HG02981 (cell line): ENCODE measurements around the gene ACOT4.
"Not testable (repeated sequence)": the region's sequence is repeated elsewhere in the genome, so short reads cannot be mapped to it uniquely, and the experiment has no call there.

ENCODE experiments used
- ATAC-seq: cut with Tn5 transposase; IDR thresholded peaks from one replicate; pipeline ENCODE4 v1.9.1; 2021; ENCODE audit warnings: mild to moderate bottlenecking, moderate library complexity; ENCODE audit not compliant: unreplicated experiment

The ACOT4 gene

DNA sequence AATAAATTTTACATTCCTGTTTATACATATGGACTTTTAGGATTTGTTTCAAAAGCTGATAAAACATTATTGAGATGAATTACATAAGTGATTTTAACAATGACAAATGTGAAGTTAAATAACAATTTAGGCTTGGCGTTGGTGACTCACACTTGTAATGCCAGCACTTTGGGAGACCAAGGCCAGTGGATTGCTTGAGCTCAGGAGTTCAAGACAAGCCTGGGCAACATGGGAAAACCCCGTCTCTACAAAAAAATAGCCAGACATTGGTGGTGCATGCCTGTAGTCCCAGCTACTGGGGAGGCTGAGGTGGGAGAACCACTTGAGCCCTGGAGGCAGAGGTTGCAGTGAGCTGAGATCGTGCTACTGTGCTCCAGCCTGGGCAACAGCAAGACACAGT, 15.3 kb upstream of the ACOT4 start:
- no peak for ATAC-seq

DNA sequence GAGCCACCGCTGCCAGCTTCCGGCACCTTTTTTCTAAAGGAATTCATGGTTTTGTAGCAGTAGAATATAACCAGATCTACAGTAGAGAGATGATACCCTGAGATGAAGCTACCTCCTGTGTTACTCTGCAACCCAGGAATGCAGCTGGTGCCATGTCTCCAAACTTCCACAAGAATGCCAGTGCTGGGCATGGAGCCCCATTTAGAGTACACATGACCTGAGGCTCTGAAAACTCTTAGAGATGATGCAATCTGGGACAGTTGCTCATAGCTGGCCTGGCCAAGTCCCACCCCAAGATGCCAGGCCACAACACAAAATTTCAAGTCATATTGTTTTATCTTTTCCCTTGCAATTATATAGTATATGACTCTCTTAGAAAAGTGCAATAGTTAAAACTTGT, 14.5 kb upstream of the ACOT4 start:
- not testable (repeated sequence) for ATAC-seq

DNA sequence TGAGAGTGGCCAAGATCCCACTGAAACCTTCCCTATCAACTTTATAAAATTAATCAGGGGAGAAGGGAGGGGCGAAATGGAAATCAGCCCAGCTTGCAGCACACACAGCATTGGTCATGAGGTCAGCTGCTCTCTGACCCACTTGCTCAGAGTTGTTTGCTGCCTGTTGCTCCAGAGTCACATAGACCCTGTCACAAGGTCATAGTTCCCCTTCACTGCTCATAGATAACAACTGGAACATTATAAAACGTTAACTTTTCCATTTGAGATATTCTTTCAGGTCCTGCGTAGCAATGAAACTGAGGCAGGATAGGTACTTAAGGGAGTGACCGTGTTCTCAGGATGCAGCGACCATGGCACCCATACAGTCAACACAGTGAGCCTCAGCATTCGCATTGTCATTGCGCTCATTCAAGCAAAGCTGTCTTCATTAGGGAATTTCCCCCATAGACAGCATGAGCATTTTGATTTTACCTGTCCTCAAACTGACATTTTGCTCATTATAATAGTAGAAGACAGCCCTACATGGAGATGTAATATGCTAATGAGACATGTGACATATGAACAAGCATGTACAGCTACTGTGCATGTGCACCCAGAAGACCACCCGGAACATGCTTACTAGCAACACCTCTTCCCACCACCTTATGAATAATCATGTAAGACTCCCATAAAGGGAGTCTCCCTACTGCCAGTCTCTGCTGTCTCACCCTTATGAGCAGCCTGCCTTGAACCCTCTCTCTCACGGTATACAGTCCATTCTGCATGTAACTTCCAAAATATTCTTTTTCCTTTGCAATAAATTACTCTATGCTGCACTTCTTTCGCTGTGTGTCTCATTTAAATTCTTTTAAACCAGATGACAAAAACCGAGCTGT, 9.3 kb upstream of the ACOT4 start:
- ATAC-seq, result not testable (repeated sequence)

DNA sequence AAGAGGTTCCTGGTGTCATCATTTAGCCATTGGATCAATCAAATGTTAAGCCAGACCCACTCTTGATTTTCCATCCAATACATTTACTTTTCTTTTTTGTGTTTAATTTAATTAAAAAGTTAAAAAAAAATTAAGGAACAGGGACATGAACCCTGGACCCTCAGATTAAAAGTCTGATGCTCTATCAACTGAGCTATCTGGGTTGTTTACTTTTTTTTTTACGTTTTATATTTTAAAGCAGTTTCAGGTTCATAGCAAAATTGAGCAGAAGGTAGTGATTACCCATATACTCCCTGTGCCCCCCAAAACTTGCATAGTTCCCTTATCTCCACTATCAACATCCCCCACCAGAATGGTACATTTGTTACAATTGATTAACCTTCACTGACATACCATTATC, 3.0 kb upstream of the ACOT4 start:
- no peak for ATAC-seq

DNA sequence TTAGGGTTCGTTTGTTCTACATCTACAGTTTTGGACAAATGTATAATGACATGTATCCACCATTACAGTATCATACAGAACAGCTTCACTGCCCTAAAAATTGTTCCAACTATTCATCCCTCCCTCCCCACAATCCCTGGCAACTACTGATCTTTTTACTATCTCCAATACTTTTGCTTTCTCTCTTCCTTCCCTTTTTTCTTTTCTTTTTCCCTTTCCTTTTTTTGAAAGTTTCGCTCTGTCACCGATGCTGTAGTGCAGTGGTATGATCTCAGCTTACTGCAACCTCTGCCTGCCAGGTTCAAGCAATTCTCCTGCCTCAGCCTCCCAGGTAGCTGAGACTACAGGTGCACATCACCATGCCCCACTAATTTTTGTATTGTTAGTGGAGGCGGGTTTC, 2.6 kb upstream of the ACOT4 start:
- ATAC-seq, result no peak

DNA sequence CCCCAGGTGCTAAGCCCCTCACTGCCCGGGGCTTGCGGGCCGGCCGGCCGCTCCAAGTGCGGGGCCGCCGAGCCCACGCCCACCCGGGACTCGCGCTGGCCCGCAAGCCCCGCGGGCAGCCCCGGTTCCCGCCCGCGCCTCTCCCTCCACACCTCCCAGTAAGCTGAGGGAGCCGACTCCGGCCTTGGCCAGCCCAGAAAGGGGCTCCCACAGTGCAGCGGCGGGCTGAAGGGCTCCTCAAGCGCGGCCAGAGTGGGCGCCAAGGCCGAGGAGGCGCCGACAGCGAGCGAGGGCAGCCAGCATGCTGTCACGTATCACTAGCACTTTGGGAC, 1.0 kb upstream of the ACOT4 start:
- not testable (repeated sequence) for ATAC-seq

DNA sequence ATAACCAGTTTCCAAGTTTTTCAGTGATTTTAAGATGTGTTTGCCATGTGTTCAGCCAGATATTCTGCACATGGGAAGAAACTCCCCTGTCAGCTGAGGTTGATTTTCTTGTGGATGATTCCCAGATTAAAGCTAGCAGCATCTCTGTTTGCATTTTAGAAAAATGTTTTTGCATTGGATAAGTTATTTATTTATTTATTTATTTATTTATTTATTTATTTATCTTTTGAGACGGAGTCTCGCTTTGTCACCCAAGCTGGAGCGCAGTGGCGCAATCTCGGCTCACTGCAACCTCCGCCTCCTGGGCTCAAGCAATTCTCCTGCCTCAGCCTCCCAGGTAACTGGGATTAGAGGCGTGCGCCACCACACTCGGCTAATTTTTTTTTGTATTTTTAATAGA, 2.8 kb downstream of the ACOT4 start:
- no peak for ATAC-seq

DNA sequence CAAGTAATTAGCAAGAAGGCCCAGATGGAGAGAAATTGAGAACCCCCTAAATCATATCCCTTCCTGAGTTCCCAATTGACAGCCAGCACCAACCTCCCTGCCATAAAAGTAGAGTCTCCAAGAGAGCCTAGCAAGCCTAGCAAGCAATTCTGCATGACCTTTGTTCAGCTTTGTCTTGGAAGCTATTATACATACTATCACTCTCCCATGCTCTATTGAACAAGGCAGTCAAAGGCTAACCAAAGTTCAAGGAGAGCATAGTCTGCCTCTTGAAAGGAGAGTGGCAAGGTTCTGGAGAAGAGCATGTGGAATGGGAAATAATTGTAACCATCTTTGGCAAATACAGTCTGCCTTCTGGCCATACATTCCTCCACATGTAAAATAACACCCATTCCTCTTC, 7.8 kb downstream of the ACOT4 start:
- no peak for ATAC-seq

DNA sequence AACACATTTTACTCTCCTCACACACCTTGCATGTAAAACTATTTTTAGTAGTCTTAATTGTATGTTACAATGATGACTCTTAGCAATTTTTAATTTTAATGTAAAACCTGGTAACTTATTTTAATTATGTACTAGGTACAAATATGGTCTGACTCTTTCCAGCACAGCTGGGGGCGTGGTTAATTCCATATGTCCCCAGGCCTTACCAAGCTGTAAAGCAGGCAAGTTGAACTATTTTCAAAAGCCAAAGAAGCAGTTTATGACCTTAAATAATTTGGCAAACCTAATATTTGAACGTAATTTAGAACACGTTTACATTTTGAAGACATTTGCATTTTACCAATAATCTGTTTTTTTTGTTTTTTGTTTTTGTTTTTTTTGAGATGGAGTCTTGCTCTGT, 11.3 kb downstream of the ACOT4 start:
- ATAC-seq, result no peak

DNA sequence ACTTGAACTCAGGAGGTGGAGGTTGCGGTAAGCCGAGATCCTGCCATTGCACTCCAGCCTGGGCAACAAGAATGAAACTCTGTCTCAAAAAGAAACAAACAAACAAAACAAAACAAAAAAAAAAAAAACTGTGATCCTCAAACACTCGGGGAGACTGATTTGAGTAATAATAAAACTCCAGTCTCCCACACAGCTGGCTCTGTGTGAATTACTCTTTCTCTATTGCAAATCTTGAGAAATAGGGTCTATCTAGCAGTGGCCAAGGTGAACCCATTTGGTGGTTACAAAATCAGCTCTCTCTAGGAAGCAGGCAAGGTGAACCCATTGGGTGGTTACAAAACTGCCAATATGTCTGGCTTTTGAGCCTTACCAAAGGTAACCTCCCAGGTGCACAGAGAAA, 14.6 kb downstream of the ACOT4 start:
- ATAC-seq, result no peak

DNA sequence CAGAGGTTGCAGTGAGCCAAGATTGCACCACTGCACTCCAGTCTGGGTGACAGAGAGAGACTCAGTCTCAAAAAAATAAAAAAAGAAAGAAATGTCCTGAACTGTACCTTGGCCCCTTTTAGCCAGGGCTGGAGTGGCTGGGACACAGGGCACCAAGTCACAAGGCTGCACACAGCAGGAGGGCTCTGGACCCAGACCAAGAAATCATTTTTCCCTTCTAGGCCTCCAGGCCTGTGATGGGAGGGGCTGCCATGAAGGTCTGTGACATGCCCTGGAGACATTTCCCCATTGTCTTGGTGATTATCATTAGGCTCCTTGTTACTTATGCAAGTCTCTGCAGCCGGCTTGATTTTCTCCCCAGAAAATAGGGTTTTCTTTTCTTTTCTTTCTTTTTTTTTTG, 15.6 kb downstream of the ACOT4 start:
- no peak for ATAC-seq

DNA sequence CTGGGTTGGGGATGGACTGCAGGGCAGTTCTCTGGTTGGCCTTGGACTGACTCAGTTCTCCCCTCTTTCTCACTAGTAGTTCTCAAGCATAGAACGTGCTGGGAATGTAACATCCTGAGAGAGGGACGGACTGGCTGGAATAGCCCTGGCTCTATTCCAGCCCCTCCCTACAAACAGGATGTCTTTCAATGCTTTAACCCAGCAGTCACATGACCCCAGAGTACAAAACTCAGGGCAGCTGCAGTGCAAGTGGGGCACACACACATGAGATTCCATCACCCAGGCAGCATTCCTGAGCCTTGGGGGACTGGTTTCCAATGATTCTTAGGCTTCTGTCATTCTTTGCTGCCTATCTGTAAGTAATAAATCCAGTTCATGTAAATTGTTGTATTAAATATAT, 19.0 kb downstream of the ACOT4 start:
- ATAC-seq, result no peak

DNA sequence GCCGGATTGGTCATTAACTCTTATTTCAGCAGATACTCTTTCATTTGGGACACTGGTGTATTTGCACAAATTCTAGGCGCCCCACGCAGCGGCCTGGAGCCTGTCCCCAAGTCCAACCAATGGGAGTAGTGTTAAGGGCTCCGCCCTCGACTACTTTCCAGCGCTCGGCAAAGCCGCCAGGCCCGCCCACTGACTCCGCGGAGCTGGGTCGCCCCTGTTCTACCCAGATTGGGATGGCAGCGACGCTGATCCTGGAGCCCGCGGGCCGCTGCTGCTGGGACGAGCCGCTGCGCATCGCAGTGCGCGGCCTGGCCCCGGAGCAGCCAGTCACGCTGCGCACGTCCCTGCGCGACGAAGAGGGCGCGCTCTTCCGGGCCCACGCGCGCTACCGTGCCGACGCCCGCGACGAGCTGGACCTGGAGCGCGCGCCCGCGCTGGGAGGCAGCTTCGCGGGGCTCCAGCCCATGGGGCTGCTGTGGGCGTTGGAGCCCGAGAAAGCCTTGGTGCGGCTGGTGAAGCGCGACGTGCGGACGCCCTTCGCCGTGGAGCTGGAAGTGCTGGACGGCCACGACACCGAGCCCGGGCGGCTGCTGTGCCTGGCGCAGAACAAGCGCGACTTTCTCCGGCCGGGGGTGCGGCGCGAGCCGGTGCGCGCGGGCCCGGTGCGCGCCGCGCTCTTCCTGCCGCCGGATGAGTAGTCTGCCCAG, 20.8 kb downstream of the ACOT4 start, which contains the start of gene ACOT6:
Gene ACOT6 (plus strand): TSS at position 179 of the 707 bp plus-strand sequence. CDS start 55 bp downstream, at position 234.
- ATAC-seq, result peak; percentile 60

DNA sequence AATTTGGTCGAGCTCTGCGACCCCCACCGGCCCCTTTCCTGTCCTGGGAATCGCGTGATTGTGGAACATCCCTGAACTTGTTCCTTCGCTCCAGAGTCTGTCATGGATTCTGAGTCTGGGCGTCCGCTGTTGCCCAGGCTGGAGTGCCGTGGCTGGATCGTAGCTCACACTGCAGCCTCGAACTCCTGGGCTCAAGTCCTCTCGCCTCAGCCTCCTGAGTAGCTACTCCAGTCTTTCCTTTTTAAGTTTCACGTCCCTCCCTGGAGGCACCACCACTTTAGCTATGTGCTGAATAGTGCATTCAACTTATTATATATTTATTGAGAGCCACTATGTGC, 21.3 kb downstream of the ACOT4 start:
- ATAC-seq, result no peak

DNA sequence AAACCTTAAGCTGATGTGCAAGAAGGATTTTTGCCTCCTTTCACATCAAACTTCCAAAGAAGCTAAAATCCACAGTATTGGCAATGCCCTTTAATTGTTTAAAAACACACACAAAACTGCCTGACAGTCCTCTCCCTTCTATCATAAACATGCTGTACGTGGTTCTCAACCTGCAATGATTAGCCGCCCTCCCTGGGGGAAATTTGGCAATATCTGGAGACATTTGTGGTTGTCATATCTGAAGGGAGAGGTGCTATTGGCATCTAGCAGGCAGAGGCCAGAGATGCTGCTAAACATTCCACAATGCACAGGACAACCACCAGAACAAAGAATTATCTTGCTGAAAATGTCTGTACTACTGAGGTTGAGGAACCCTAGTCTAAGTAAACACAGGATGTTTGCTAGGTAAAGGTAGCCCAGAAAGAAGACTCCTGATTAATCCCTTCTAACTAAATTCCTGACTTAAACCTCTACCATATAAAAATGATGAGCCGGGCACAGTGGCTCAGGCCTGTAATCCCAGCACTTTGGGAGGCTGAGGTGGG, 21.8 kb downstream of the ACOT4 start:
- no peak for ATAC-seq

DNA sequence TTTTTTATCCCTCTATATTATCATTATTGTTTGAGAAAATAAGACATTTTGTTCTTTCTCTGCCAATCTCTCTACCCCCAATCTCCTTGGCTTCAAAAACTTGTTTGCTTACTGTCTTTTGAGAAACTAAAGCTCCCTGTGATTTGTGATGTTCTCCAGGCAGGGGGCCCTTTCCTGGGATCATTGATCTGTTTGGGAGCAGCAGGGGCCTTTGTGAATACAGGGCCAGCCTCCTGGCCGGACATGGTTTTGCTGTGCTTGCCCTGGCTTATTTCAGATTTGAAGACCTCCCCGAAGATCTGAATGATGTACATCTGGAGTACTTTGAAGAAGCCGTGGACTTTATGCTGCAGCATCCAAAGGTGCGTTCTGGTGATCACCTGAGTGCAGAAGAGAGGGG, 25.2 kb downstream of the ACOT4 start:
- no peak for ATAC-seq

DNA sequence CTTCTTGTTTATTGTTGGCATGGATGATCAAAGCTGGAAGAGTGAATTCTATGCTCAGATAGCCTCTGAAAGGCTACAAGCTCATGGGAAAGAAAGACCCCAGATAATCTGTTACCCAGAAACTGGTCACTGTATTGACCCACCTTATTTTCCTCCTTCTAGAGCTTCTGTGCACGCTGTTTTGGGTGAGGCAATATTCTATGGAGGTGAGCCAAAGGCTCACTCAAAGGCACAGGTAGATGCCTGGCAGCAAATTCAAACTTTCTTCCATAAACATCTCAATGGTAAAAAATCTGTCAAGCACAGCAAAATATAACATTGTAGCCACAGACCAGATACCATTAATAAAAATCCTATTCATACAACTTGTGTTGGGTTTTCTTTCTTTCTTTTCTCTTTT, 27.9 kb downstream of the ACOT4 start:
- ATAC-seq, result no peak

DNA sequence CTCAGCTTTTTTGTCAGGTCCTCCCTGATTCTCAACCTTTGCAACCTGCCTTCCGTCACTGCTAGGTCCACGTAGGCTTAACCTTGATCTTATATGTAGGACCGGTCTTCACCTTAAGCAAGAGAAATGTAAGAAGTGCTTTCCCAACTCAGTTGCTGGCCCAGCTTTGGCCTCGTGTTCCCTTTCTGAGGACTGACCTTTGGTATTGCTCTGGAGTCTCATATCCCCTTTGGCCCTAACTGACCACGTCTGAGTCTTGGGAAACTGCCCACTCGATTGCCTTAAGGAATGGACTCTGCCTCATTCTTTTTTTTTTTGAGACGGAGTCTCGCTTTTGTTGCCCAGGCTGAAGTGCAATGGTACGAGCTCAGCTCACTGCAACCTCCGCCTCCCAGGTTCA, 28.6 kb downstream of the ACOT4 start:
- ATAC-seq, result no peak

DNA sequence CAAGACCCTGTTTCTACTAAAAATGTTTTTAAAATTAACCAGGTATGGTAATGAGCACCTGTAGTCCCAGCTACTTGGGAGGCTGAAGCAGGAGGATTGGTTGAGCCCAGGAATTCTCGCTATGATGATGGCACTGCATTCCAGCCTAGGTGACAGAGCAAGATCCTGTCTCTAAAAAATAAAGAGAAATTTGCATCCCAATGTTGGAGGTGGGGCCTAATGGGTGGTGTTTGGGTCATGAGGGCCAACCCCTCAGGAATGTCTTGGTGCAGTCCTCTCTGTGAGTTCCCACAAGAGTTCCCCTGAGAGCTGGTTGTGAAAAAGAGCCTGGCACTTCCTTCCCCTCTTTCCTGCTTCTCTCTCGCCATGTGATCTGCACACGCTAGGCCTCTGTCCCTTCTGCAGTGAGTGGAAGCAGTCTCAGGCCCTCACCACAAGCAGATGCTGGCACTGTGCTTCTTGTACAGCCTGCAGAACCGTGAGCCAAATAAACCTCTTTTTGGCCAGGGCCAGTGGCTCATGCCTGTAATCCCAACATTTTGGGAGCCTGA, 31.9 kb downstream of the ACOT4 start:
- ATAC-seq, result no peak

DNA sequence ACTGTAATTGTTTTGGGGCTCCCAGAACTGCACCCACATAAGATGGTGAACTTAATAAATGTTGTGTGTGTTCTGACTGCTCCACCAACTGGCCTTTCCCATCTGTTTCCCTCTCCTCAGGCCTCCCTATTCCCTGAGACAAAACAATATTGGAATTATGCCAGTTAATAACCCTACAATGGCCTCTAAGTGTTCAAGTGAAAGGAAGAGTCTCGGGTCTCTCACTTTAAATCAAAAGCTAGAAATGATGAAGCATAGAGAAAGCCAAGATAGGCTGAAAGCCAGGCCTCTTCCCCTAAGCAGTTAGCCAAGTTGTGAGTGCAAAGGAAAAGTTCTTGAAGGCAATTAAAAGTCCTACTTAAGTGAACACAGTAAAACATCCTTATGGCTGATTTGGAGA, 34.0 kb downstream of the ACOT4 start:
- no peak for ATAC-seq

DNA sequence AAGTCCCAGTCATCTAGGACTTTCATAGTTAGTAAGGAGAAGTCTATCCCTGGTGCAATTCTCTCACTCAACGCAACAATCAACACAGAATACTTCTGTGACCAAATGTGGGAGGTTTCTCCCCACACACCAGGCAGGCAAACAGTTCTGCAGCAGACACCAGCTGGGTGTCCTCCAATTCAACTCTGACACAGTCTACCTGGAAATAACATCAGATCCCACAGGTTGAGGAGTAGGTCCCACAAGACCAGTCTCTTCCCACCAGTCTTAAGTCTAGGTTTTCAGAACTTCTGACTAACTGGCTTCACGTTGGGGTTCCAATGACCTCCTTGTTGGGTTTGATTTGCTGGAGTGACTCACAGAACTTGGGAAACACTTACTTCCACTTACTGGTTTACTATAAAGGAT, 35.5 kb downstream of the ACOT4 start:
- no peak for ATAC-seq
